K562 (cell line): Measurements from ENCODE around the gene MATK. TPM values are rescaled to one million over a fixed set of nuclear protein-coding genes. Genes with fewer than 3 reads are reported as not detected.
A peak's percentile ranks its signal among the peaks of the same experiment; 100 is the strongest.

Experiments used
- ATAC-seq: fragments of 200-7000 bp; cut with Tn5 transposase; 3 replicates; pipeline ENCODE4 v1.9.1; 2020; ENCODE audit warnings: moderate library complexity
- BruUV-seq: library from RNA; stranded (reverse); fragments of 400-500 nt; replicated peaks from 2 replicates; lab custom pipeline; 2021; lab: Mats Ljungman, UMichigan
- CTCF ChIA-PET: fragments of 300-600 bp; formaldehyde crosslinking; extraction: SDS; loops from one replicate; lab custom pipeline; 2021; ENCODE audit warnings: low intra/inter-chr PET ratio; lab: Yijun Ruan, JAX
- POLR2A ChIA-PET: fragments of 300-600, 350-650 bp; sonication (Branson Sonifier 250); formaldehyde crosslinking; extraction: SDS; loops from one replicate; lab custom pipeline; 2021; ENCODE audit warnings: antibody characterized with exemption, inconsistent platforms; lab: Yijun Ruan, JAX
- DNase-seq, 4 experiments: peaks; one replicate each; pipeline versions ENCODE4 v3.0.0 to v3.0.0-alpha.2; 2011 to 2018; ENCODE audit warnings: low spot score in 3 of 4, mixed read lengths in 3 of 4; ENCODE audit errors: extremely low read depth in 1 of 4
- FAIRE-seq: peaks from 2 replicates; lab custom pipeline; 2011; peaks lifted over from hg19 to GRCh38; lab: Jason Lieb, UNC
- H2AFZ ChIP-seq: 2 replicates; pipeline ENCODE4 v1.6.0; 2011; ENCODE audit warnings: low read depth, low read length, control low read depth, inconsistent platforms
- H3K27ac ChIP-seq: fragments of 200-600 bp; 3 replicates; pipeline ENCODE4 v1.8.0; 2011; ENCODE audit warnings: low read depth, mild to moderate bottlenecking, control low read depth, inconsistent platforms, low read length, moderate library complexity, mixed read lengths; ENCODE audit errors: extremely low read depth
- H3K27me3 ChIP-seq, 2 experiments: fragments of 300-600 bp in 1 of 2; 2 replicates in 1 of 2; 3 replicates in 1 of 2; pipeline versions ENCODE4 v1.6.0 to v1.8.0; 2011; ENCODE audit warnings: inconsistent platforms in 2 of 2, low read length in 2 of 2, mild to moderate bottlenecking in 1 of 2, mixed read lengths in 1 of 2, moderate library complexity in 1 of 2; ENCODE audit not compliant: control insufficient read depth in 2 of 2, insufficient read depth in 2 of 2
- H3K36me3 ChIP-seq: fragments of 300-600 bp; 3 replicates; pipeline ENCODE4 v1.8.0; 2011; ENCODE audit warnings: mild to moderate bottlenecking, low read length, inconsistent platforms; ENCODE audit not compliant: control insufficient read depth, insufficient read depth
- H3K4me1 ChIP-seq, 2 experiments: fragments of 200-600 bp in 1 of 2; replicated peaks in 1 of 2; 2 replicates in 1 of 2; 3 replicates in 1 of 2; pipeline versions ENCODE4 v1.5.1 to v1.8.0; 2011; ENCODE audit warnings: inconsistent platforms in 2 of 2, low read length in 2 of 2, mild to moderate bottlenecking in 1 of 2, mixed read lengths in 1 of 2, moderate library complexity in 1 of 2; ENCODE audit not compliant: control insufficient read depth in 2 of 2, insufficient read depth in 2 of 2
- H3K4me2 ChIP-seq: 2 replicates; pipeline ENCODE4 v1.6.1; 2011; ENCODE audit warnings: low read length, control low read depth, inconsistent platforms, mixed read lengths; ENCODE audit not compliant: insufficient read depth
- H3K4me3 ChIP-seq: fragments of 200-600 bp; sonication (generic), shearing (Covaris generic); 2 replicates; pipeline ENCODE4 v1.5.1; 2016; ENCODE audit warnings: control low read depth, inconsistent platforms
- H3K79me2 ChIP-seq: fragments of 200-600 bp; 3 replicates; pipeline ENCODE4 v1.8.0; 2011; ENCODE audit warnings: low read length, inconsistent platforms; ENCODE audit not compliant: control insufficient read depth, insufficient read depth
- H3K9ac ChIP-seq, 2 experiments: 2 replicates each; pipeline versions ENCODE4 v1.6.0 to v1.6.1; 2011; ENCODE audit warnings: low read depth in 2 of 2, low read length in 2 of 2, control low read depth in 1 of 2, inconsistent platforms in 1 of 2, mild to moderate bottlenecking in 1 of 2, mixed read lengths in 1 of 2; ENCODE audit not compliant: insufficient read depth in 1 of 2
- H3K9me1 ChIP-seq: one replicate; pipeline ENCODE4 v1.6.0; 2011; ENCODE audit warnings: inconsistent platforms, mild to moderate bottlenecking, low read length, moderate library complexity; ENCODE audit not compliant: control insufficient read depth, insufficient read depth
- H3K9me3 ChIP-seq: replicated peaks from 2 replicates; pipeline ENCODE4 v1.5.1; 2011; ENCODE audit warnings: low read depth, low read length, inconsistent platforms; ENCODE audit not compliant: control insufficient read depth, insufficient read depth
- H4K20me1 ChIP-seq: replicated peaks from 2 replicates; pipeline ENCODE4 v1.6.1; 2011; ENCODE audit warnings: low read length, inconsistent platforms, mixed read lengths; ENCODE audit not compliant: control insufficient read depth, insufficient read depth
- CREBBP ChIP-seq: IDR thresholded peaks from one replicate; pipeline ENCODE4 v1.6.1; 2012; ENCODE audit warnings: low read depth, mild to moderate bottlenecking, control low read depth, inconsistent platforms, low read length
- FOXK1 ChIP-seq: sonication (generic); formaldehyde crosslinking; IDR thresholded peaks from 2 replicates; pipeline ENCODE4 v1.8.0; 2022; ENCODE audit warnings: missing genetic modification reagents, mild to moderate bottlenecking, borderline replicate concordance
- ID3 ChIP-seq, 2 experiments: fragments of 250-450 bp in 1 of 2; fragments of 450-650 bp in 1 of 2; sonication (Bioruptor Pico) in 1 of 2; IDR thresholded peaks; 2 replicates each; pipeline versions ENCODE4 v1.6.1 to v1.8.0; 2016 to 2021; ENCODE audit warnings: mild to moderate bottlenecking in 2 of 2, moderate library complexity in 2 of 2, missing compliant biosample characterization in 1 of 2, missing genetic modification characterization in 1 of 2
- MGA ChIP-seq: fragments of 450-650 bp; IDR thresholded peaks from 2 replicates; pipeline ENCODE4 v1.6.1; 2016; ENCODE audit warnings: mild to moderate bottlenecking, moderate library complexity
- MNT ChIP-seq, 2 experiments: fragments of 450-650 bp; conservative IDR thresholded peaks; 2 replicates each; pipeline ENCODE4 v1.6.1; 2017; ENCODE audit warnings: mild to moderate bottlenecking in 2 of 2, moderate library complexity in 2 of 2
- TAF7 ChIP-seq: fragments of 450-650 bp; IDR thresholded peaks from 2 replicates; pipeline ENCODE4 v1.6.1; 2016; ENCODE audit warnings: missing genetic modification characterization, missing compliant biosample characterization
- ZNF224 ChIP-seq: sonication (generic); formaldehyde crosslinking; IDR thresholded peaks from 2 replicates; pipeline ENCODE4 v1.8.0; 2022; ENCODE audit warnings: mild to moderate bottlenecking, missing genetic modification reagents
- WGBS: fragments of 100-300 bp; shearing (Covaris generic); methylation state at CpG from one replicate; pipeline ENCODE4 v1.1.6; 2016; ENCODE audit warnings: low coverage, mixed read lengths; ENCODE audit not compliant: insufficient coverage; ENCODE audit errors: missing lambda C conversion rate; 5-methylcytosine and 5-hydroxymethylcytosine counted together
- in situ Hi-C: fragments of 300-500 bp; cut with MboI; formaldehyde crosslinking; loops from 4 replicates; pipeline ENCODE4 v1.15.0; 2018; ENCODE audit warnings: inconsistent platforms, mixed read lengths
- intact Hi-C: fragments of 100-400 bp; cut with micrococcal nuclease; formaldehyde crosslinking; loops from 2 replicates; pipeline ENCODE4 v1.14.2; 2022
- polyA plus RNA-seq, 8 experiments: library from polyadenylated mRNA; depleted of rRNA in 4 of 8; stranded (reverse) in 5 of 8; unstranded in 3 of 8; fragments of >200 nt; fragmentation: Nextera tagmentation in 2 of 8; fragmentation: Illumina TruSeq in 1 of 8; extraction: Ambion mirVana in 2 of 8; extraction: Trizol in 1 of 8; gene quantifications; 2 replicates each; pipeline versions ENCODE4 v1.2.1 to v1.2.3, GENCODE V29; 2011 to 2014; ENCODE audit warnings: inconsistent platforms in 1 of 8, missing spikeins in 1 of 8
- total RNA-seq, 7 experiments: library from RNA; depleted of rRNA in 6 of 7; stranded (reverse); fragments of >200 nt in 6 of 7; fragmentation: Illumina TruSeq in 2 of 7; extraction: Trizol in 2 of 7; gene quantifications; 2 replicates each; pipeline versions ENCODE4 v1.2.1 to v1.2.3, GENCODE V29; 2011 to 2021; ENCODE audit warnings: low replicate concordance in 1 of 7

The MATK gene
- total and polyA plus RNA-seq, 9 of the 15 experiments (the other 6 are each of a cell fraction or from before 2014, with no cell fraction given): 0.08 to 41.5 (median 21.4) TPM

GRCh38 chr19:3825286-3825956 is 39.2 kb upstream of the MATK start:
- no peak for FAIRE-seq
- CTCF ChIA-PET: no interaction called here
- TF ChIP-seq MGA (peak; percentile 80), CREBBP (no peak), ZNF224 (CRISPR knock-in tag) (no peak), TAF7 (tag) (no peak), MNT (conservative IDR thresholded peaks at IDR 0.05) (0 out of 4 replicates have a peak, but pooled peaks of 1 of the 2 experiments have one; percentile 19), ID3 (CRISPR knock-in tag; IDR thresholded peaks at IDR 0.05) (no peak), ID3 (tag; IDR thresholded peaks at IDR 0.05) (no peak), FOXK1 (no peak)

More at GRCh38 chr19:3825286-3825956, 39.2 kb upstream of the MATK start:
- 42% methylated on average over 11 of the region's 32 CpGs for WGBS
- Histone ChIP-seq H3K9me3 (no peaks in the 10 kb centered on the region), H3K4me1 (peaks cover 12 to 47% of the 10 kb centered on the region in 2 experiments; a peak in 4 of 5 replicates), H2AFZ (peak overlapping the region; percentile 73), H3K4me2 (no peak overlapping the region), H3K9ac (peak overlapping the region in 1 of 2 experiments; percentile 76; a peak in 2 of 4 replicates), H4K20me1 (no peaks in the 10 kb centered on the region), H3K4me3 (no peak overlapping the region), H3K9me1 (no peaks in the 10 kb centered on the region), H3K36me3 (no peaks in the 10 kb centered on the region), H3K79me2 (no peaks in the 10 kb centered on the region), H3K27ac (no peak overlapping the region), H3K27me3 (no peaks in the 10 kb centered on the region; a peak in 1 of 5 replicates)
- POLR2A ChIA-PET: interaction anchor here (0.6 kb wide), 1 partner anchor 25 kb away, joined by 3 read pairs; no protein-coding TSS in a partner anchor
- DNase-seq (no peak), ATAC-seq (no peak)
- no TSS peak for BruUV-seq
- in situ Hi-C loops: no loop called here
- intact Hi-C loops: no loop called here
